NCI-H128 (cell line): ENCODE data around the gene PLXNB2.
"Not testable (repeated sequence)": the region's sequence is repeated elsewhere in the genome, so short reads cannot be mapped to it uniquely, and the experiment has no call there.

Experiments used
- DNase-seq: peaks from one replicate; lab custom pipeline; 2025; ENCODE audit not compliant: unreplicated experiment; lab: John Stamatoyannopoulos, UW

The PLXNB2 gene

GRCh38 chr22:50326225-50326955 is 18.9 kb upstream of the PLXNB2 start:
- no peak for DNase-seq

GRCh38 chr22:50325444-50326224 is 18.2 kb upstream of the PLXNB2 start:
- DNase-seq = no peak

- DNase-seq = no peak
These were observed 16.5 kb upstream of the PLXNB2 start for GRCh38 chr22:50323900-50324299.

GRCh38 chr22:50322382-50323104 is 15.1 kb upstream of the PLXNB2 start:
- not testable (repeated sequence) for DNase-seq

- DNase-seq = no peak
These were observed 13.4 kb upstream of the PLXNB2 start for GRCh38 chr22:50320671-50321325.

- DNase-seq = no peak
These were observed 12.7 kb upstream of the PLXNB2 start for GRCh38 chr22:50320116-50320515.

- no peak for DNase-seq
These were observed 12.1 kb upstream of the PLXNB2 start for GRCh38 chr22:50319503-50319951.

GRCh38 chr22:50318698-50319411 is 11.4 kb upstream of the PLXNB2 start:
- DNase-seq = no peak

GRCh38 chr22:50318356-50318697 is 10.9 kb upstream of the PLXNB2 start:
- DNase-seq = no peak

GRCh38 chr22:50317674-50318073 is 10.2 kb upstream of the PLXNB2 start:
- DNase-seq = no peak

- no peak for DNase-seq
These were observed 9.7 kb upstream of the PLXNB2 start for GRCh38 chr22:50317178-50317577.

GRCh38 chr22:50316114-50317065 is 8.9 kb upstream of the PLXNB2 start:
- DNase-seq = no peak

- DNase-seq = no peak
These were observed 8.1 kb upstream of the PLXNB2 start for GRCh38 chr22:50315289-50316113.

- DNase-seq = no peak
These were observed 7.2 kb upstream of the PLXNB2 start for GRCh38 chr22:50314455-50315288.

GRCh38 chr22:50314081-50314454 is 6.6 kb upstream of the PLXNB2 start:
- DNase-seq = no peak

GRCh38 chr22:50313600-50313999 is 6.2 kb upstream of the PLXNB2 start:
- no peak for DNase-seq

GRCh38 chr22:50313021-50313420 is 5.6 kb upstream of the PLXNB2 start:
- no peak for DNase-seq

GRCh38 chr22:50312371-50312770 is 4.9 kb upstream of the PLXNB2 start:
- DNase-seq = no peak
